HG02678 (cell line): ENCODE data around the gene PLA2R1.
A peak's percentile ranks its signal among the peaks of the same experiment; 100 is the strongest.

Source experiments
- ATAC-seq: cut with Tn5 transposase; IDR thresholded peaks from one replicate; pipeline ENCODE4 v1.9.1; 2021; ENCODE audit warnings: mild to moderate bottlenecking, moderate library complexity; ENCODE audit not compliant: unreplicated experiment

The PLA2R1 gene

DNA sequence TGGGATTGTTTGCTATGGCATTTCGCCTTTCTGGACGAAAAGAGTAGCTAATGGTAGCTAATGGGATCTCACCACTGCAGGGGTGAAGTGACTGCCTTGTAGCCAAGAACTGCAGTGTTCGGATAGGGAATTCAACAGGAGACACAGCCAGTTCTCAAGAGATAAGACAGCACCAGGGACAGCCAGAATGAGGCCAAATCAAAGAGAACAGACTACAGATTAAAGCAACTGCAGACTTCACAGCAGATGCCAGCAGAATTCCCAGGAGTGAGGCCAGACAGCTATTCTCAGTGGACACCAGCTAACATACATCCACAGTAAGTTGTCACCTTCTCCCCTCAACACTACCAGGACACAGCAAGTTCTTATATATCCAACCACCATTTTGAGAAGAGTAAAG, 124.0 kb downstream of the PLA2R1 start:
- ATAC-seq: no peak

DNA sequence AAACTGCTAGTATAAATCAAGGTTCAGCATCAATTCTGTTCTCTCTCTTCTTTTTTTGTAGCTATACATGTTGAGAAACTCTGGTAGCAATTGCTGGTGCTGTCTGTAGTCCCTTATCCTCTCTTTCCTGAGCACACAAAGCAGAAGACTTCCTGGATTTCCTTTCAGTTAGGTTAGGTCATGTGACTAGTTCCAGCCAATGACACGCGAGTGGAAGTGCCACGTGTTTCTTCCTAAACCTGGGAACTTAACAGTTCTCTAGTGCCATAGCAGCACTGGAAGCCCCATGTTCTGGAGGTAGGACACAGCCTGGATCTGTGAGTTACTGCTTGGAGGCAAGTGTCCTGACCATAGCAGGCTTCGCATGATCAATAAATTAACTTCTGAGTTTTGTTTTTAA, 125.9 kb downstream of the PLA2R1 start:
- no peak for ATAC-seq

DNA sequence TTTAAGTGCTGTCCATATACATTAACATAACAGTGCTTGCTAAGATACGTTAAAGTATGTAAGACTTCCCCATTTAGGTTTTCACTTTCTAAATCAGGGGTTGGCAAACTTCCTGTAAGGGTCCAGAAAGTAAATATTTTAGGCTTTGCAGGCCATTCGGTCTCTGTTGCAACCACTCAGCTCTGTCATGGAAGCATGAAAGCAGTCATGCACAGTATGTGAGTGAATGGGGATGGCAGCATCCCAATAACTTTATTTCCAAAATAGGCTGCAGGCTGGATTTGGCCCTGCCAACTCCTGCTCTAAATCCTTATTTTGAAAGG, 128.7 kb downstream of the PLA2R1 start:
- peak; percentile 86 for ATAC-seq

DNA sequence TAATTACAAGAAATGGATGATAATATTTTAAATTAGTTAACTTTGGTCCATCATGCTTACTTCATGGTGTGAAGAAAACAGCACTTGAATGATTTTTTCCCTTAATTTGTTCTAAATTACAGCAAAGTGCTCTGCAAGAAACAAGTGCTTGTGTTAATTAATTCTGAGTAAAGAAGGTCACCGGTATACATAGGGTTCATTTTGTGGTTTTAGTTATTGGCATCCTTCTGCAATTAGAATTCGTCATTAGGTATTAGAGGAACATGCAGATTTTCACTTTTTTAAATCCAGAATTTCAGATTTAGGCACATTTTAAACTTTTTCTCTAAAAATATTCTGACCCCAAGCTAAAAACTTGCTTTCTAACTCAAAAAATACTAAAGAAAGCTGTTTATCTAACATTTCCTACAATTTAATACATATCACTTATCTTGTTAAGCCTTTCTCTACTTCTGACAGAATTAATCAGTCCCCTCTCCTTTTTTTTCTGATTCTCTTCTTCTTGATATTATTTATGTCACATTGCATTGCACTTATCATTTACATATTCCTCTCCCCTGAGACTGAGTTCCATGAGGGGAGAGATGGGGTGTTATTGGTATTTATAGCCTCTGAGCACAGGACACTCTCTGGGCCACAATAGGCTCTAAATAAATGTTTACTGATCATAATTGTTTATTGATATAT, 129.2 kb downstream of the PLA2R1 start:
- ATAC-seq: no peak

DNA sequence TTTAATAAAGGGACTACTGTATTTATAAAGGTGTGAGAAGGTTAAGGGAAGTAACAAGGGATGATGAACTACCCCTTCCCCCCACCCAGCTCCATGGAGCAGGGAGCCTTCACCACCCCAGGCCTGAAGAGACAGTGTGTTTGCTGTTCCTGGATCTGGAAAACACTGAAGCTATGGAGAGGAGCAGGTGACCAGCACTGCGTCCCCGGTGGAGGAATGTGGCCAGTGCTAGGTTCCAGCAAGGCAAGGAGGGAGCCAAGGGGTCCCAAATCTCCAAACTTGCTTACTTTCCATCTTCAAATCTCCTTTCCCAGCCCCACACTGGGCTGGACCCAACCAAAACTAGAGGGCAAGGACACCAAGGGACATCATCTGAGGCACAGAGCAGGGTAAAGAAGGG, 135.7 kb downstream of the PLA2R1 start:
- no peak for ATAC-seq

DNA sequence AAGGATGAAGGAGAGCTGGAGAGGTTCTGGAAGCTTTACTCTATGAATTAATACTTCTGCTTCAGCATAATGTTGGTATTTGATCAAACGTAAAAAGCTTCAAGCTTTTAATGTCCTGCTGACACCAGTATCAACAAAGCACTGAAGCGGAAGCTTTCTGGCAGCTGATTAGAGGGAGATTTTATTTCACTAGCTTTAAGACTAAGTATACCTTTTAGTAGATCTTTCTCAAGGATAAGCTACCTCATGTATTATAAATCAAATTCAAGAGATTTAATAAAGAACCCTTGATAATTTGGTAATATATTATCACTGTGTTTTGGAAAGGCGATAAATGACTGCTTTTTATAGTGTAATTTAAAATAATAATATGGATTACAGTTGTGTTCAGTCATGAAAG, 136.4 kb downstream of the PLA2R1 start:
- no peak for ATAC-seq

DNA sequence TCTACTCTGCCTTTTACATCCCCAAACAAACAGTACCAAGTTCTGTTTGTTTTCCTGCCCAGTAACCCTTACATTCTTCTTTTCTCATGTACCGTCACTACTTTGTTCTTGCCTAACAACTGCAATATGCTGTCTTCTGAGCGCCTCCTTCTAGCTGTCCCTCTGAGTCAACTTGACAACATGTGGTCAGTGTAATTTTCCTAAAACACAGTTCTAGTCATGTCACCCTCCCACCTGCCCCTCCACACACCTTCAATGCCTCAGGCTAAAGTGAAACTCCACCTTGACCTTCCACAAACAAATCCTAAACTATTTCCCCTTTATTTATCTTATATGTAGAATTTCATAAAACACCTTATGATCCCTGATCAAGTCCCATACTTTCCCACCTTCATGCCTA, 139.9 kb downstream of the PLA2R1 start:
- peak; percentile 82 for ATAC-seq

DNA sequence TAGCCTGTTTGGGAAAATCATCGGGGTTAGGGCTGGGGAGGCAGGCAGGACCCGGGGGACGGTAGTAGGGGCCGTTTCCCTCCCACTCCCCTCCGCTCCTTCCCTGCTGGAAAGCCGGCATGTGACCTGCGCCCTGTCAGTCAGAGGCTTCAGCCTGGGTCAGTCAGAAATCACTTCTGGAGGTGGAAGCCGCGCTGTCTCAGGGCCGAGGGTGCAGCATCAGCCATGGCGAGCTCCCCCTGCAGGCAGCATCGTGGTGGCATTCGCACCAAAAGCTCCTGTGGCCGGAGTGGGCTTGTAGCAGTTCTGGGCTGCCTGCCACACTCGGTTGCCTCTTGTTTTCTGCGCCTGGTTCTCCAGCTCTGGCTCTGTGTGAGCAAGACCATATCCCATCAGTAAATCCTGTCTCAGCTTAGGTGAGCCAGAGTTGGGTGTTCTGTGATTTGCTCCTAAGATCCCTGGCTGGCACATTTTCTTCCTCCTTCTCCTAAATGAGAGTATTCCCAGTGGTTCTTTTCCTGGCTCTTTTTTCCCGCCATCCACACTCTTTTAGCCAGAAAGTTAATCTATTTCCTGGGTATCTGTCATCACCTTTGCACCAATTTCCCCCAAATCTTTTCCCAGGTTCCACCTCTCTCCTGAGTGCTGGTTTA, 140.5 kb downstream of the PLA2R1 start:
- ATAC-seq: peak; percentile 93

DNA sequence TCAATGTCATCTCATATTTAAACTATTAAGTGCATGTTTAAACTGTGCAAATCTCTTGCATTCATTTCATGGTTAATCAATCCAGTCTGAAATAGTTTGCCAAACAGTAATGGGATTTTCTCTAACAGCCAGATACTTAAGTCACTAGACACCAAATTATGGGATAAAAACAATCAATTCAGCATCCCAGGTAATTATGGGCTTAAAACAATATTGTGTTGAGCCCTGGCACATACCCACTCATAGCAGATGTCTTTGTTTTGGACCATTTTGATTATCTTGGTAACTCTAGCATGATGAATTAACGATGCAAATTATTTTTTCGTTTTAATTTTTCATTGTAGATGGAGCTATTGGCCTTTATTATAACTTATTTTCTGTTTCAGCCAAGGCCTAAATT, 145.9 kb downstream of the PLA2R1 start:
- no peak for ATAC-seq

DNA sequence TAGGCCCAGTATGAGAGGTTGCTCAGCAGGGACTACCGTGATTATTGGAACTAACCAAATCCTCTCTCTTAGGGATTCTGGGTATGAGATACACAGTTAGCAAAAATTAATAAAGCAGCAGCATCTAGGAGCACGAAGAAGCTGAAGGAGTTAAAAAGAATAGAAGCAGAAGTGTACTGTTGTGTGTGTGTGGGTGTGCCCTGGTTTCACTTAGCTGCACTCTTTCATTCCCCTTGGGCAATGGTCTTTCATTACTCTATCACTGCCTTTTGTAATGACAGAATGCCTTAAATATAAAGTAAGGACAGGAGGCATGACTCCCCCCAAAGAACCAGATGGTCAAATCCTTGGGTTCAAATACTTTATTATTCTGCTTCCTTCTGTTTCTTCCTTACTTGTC, 148.5 kb downstream of the PLA2R1 start:
- ATAC-seq: peak; percentile 47

DNA sequence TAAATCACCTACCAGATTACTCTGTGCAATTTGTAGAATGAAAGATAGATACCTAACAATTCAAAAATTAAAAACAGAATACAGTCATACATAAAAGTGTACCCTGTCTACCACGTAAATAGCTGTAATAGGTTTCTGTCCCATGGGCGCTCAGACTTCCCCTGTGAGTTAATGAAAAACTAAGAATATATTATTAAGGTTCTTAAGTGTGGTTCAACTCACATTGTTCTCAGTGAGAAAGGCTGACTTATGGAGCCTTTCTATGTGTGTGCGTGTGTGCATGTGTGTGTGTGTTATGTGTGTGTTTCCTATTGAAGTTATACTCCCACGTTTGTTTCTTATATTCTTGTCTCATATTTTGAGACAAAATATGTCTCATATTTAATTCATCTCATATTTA, 149.8 kb downstream of the PLA2R1 start:
- ATAC-seq: peak; percentile 75

DNA sequence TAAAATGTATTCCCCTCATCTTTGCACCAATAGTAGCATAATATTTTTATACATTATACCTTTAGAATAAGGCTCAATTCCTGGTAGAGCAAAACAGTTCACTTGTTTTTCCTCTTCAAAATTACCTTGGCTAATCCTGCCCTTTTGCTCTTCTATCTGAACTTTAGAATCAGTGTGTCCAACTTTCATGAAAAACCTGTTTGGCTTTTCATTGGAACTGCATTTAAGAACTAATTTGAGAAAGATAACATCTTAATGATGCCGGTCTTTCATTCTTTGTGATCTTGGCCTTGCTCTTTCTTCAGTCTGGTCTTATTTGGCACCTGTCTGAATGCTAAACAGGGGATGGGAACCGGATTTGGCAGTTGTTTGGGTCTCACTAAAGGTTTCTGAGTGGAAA, 151.5 kb downstream of the PLA2R1 start:
- ATAC-seq: no peak

DNA sequence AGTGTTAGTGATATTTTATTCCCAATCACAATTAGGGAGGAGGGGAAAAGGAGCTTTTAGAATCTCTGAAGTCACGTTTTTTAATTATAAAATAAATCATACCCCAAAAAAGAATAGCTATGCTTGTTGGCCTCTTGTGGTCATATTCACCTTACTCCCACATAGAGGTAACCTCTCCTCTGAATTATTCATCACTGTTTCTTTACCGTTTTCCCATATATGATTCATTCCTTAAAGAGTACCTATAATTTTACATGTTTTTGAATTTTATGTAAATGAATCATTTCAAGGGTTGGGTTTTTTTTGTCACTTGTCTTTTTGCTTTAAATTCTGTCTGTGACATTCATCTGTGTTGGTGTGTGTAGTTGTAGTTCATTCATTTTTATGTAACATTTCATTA, 153.8 kb downstream of the PLA2R1 start:
- no peak for ATAC-seq

DNA sequence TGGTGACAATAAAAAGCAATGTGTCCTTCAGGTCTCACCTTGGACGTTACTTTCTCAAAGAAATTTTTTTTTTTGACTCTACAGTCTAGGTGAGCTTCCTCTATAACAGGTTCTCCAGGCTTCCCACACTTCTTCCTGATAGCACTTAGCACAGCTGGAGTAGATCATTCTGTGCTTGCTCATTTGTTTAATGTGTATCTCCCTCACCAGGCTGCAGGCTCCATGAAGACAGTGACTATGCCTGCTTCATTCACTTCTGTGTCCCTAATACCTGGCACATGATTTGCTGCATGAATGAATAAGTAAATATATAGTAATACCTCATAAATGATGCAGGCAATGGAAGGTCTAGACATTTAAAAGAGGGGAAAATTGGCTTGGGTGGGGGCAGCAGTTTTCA, 154.5 kb downstream of the PLA2R1 start:
- no peak for ATAC-seq

DNA sequence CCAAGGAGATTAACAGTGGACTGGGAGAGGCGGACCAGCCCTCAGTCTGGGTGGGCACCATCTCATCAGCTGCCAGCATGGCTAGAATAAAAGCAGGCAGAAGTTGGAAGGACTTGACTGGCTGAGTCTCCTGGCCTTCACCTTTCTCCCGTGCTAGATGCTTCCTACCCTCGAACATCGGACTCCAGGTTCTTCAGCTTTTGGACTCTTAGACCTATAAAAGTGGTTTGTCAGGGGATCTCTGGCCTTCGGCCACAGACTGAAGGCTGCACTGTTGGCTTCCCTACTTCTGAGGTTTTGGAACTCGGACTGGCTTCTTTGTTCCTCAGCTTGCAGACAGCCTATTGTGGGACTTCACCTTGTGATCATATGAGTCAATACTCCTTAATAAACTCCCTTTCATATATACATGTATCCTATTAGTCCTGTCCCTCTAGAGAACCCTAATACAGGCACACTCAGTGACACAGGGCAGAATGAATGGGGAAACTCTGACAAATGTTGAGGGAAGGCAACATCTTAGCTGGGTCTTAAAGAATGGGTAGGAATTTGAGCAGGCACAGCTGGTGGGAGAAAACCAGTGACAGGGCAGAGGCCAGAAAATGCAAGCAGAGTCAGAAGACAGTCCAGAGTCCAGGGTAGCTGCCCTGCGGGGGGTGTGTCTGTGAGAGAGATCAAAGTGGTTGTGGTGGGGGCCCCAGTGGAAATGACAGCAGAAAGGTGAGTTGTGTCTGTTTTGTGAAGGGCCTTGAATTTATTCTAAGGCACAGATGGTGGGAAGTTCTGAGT, 156.3 kb downstream of the PLA2R1 start:
- no peak for ATAC-seq

DNA sequence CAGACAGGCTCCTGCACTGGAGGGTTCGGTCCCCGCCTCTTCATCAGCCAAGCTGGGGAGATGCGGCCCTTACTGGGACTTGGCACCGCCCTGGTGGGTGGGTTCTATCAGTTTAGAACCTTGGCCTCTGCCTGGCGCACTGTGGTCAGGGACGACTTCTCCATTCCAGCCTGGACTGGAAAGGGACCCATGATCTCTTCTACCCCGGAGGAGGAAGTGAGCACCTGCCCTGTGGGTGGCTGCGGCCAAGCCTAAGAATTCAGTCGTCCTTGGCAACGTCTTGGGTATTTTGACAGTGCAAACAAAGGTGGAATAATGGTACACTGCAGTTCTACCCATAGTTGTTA, 157.5 kb downstream of the PLA2R1 start:
- ATAC-seq: peak; percentile 47

DNA sequence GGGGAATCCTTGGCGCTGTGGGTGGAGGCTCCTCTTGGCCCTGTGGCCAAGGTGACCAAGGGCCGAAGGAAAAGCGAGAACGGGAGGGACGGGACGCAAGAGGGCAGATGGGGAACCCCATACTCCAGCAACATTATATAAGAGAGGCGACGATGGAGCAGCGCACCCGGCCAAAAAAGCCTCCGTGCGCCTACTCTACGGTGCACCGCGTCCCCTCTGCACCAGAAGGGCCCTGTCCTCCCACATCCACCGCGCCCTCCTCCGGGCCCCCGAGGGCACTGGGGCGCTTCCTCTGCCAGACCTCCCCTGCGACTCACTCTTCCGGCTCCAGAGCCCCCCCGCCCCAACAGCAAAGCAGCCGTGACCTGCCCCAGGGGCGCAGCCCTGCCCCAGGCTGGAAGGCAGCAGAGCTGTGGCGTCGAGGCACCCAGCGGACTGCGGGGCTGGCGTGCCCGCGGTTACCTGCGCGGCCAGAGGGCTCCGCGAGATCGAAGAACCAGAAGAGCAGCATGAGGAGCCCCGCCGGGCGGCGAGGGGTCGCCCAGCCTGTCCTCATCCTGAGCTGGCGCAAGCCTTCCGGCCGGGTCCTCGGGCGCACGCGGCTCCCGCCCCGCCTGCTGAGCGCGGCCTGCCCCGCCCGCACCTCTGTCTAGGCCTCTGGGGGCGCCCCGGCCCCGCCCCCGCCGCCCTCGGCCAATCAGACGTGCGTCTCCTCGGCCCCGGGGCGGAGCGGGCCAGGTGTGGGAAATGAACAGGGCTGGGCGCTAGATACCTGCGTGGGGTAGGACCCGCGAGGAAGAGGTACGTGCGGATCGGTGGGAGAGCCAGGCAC, 158.1 kb downstream of the PLA2R1 start, which contains the start of gene LY75:
TSS of gene LY75 (minus strand) at position 630 of the 832 bp plus-strand sequence.
- peak; percentile 85 for ATAC-seq

DNA sequence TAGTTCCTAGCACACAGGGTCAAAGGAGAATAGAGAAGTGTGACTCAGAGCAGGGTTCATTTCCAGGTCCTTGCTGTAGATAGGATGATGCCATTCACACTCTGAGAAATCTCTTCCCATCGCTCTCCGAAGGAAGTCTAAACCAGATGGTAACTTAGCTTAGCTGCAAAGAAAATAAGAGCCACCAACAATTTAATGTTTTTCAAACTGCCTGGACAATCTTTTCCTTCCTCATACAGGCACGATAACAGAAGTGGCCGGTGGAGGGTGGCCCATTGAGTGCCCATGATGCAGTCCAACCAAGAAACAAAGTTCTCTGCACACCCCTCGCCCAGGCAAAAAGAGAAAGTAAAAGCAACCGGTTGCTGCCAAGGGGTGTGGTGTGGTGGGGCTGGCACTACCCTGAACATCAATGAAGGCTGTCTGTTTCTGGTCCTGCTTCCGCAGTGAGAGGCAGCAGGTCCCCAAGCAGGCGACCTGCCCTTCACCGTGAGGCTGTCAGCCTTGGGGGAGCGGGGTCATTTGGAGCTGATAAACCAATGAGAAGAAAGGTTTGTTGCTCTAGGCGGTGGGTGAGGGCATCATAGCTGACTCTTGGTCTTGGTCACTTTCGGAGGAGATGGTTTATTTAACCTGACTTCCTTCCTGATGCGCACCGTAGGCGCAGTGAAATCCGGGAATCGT, 158.8 kb downstream of the PLA2R1 start:
- peak; percentile 39 for ATAC-seq

DNA sequence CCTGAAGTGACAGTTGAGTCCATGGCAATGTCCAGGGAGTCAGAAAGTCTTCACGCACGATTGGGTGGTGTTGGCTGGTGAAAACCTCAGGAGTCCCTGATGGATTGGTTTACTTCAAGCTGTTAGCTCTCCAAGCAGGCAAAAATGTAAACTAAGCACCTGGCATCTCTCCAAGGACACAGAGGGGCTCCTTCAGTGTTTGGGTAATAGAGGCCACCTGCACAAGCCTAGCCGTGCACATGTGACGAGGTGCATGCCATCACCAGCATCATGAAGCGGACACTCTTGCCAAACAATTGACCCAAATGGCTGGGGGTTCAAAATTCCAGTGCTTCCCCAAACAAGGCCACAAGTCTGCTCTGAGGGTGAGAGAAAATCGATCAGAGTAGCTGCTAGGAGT, 159.7 kb downstream of the PLA2R1 start:
- ATAC-seq: no peak

DNA sequence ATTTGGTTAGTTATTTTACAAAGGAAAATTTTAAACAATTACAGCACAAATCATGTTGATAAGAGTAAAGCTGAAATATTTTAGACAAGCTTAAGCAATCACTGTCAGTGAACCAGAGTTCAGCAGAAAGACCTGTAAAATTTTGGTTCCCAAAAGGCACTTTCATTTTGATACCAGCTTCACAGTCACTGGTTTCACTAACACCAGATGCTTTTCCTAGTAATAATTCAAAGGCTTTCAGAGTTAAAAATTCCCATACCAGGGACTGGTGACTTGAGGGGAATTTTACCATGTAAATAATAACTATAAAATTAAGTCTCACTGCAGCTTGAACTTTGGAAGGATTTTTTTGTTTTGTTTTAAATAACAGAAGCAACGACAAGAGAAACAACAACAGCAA, 162.1 kb downstream of the PLA2R1 start:
- no peak for ATAC-seq

DNA sequence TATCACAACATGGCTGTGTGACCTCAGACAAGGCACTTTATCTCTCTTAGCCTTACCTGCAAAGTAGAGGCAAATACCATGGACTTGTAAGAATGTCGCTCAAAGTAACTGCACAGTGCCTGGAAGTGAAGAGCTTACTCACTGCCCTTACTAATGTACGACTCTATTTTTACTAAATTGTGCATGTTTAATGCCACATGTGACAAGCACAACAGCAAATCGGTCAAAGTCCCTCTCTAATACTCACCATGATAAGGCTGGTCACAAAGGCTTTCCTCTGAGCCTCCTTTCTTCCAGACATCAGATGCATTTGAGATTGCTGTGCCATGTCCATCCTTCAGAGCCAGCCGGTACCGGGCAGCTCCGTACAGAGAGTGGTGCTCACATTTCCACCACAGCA, 164.0 kb downstream of the PLA2R1 start:
- no peak for ATAC-seq
